Left ventricle myocardium inferior (tissue), 1 donor: ENCODE measurements around the gene GMPPB. TPM values are rescaled to one million over a fixed set of nuclear protein-coding genes. Genes with fewer than 3 reads are reported as not detected.

Experiments
- DNase-seq: peaks from one replicate; pipeline ENCODE4 v3.0.0-alpha.2; 2020
- H3K27ac ChIP-seq: fragments of 200-600 bp; replicated peaks from 2 replicates; pipeline ENCODE4 v1.8.0; 2021
- H3K27me3 ChIP-seq: fragments of 200-600 bp; 2 replicates; pipeline ENCODE4 v1.8.0; 2021; ENCODE audit warnings: low read depth
- H3K36me3 ChIP-seq: fragments of 200-600 bp; 2 replicates; pipeline ENCODE4 v1.8.0; 2021
- H3K4me1 ChIP-seq: fragments of 200-600 bp; 2 replicates; pipeline ENCODE4 v1.8.0; 2021
- H3K4me3 ChIP-seq: fragments of 200-600 bp; 2 replicates; pipeline ENCODE4 v1.8.0; 2021; ENCODE audit warnings: mild to moderate bottlenecking, moderate library complexity
- H3K9me3 ChIP-seq: fragments of 200-600 bp; replicated peaks from 2 replicates; pipeline ENCODE4 v1.8.0; 2021
- CTCF ChIP-seq: fragments of 200-600 bp; IDR thresholded peaks from 2 replicates; pipeline ENCODE4 v1.8.0; 2021; ENCODE audit warnings: antibody characterized with exemption, mild to moderate bottlenecking, borderline replicate concordance
- intact Hi-C: fragments of 100-400 bp; cut with micrococcal nuclease; formaldehyde crosslinking; loops from one replicate; pipeline ENCODE4 v1.11.0; 2022
- total RNA-seq: library from RNA; stranded (reverse); fragmentation: NEBNext Ultra II Directional; extraction: Animal tissue kit (Norgen Biotek cat#: 25700); gene quantifications from one replicate; pipeline ENCODE4 v1.2.1, GENCODE V29; 2021
- donor health status: DM: no; HTN: yes; CAD: no; lungs with severe emphysema.

The GMPPB gene
- total RNA-seq, 1 donor from 2014 or later = 15.1 TPM

DNA sequence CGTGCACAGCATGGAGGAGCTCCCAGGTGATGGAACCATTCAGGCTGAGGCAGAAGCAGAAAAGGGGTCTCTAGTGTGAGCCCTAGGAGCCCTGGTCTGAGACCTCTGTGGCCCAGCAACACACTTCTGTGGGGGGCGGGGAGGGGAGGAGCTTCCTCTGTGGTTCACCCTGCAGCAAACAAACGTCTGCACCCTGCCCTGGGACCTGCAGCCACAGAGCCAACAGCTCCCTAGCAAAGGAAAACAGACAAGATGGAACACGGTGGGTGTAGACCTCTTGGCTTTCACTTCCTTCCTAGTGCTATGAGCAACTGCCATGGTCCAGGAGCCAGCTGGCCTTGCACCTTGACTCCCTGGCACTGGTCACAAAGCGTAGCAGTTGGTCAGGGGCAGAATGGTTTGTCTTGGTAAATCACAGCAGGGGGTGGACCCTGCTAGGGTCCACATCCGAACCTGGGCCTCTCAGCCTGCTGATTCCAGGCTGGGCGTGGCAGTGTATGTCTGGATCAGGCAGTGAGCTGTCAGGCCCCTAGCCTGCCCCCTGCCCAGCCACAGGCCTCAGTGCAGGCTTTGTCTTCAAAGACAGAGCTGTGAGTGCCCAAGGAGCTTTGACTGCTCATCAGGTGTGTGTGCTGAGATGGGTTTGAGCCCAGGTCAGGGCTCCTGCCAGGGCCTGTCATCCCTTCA is 11.0 kb downstream of the GMPPB start:
- intact Hi-C loops = no loop called here
- Histone ChIP-seq H3K27ac (no peak overlapping the region), H3K4me3 (no peak overlapping the region), H3K4me1 (no peaks in the 10 kb centered on the region), H3K27me3 (no peaks in the 10 kb centered on the region), H3K9me3 (no peaks in the 10 kb centered on the region), H3K36me3 (peaks cover 31% of the 10 kb centered on the region)
- TF ChIP-seq CTCF = no peak
- no peak for DNase-seq

GRCh38 chr3:49712166-49712565 is 11.6 kb downstream of the GMPPB start:
- no peaks in the 10 kb centered on the region for H3K9me3 ChIP-seq
- intact Hi-C loops = no loop called here
- no peaks in the 10 kb centered on the region for H3K27me3 ChIP-seq
- no peak for TF ChIP-seq CTCF
- no peak overlapping the region for H3K4me3 ChIP-seq
- H3K36me3 ChIP-seq = peaks cover 31% of the 10 kb centered on the region
- H3K27ac ChIP-seq = no peak overlapping the region
- no peak for DNase-seq
- H3K4me1 ChIP-seq = no peaks in the 10 kb centered on the region

GRCh38 chr3:49711489-49711888 is 12.3 kb downstream of the GMPPB start:
- TF ChIP-seq CTCF = no peak
- no peaks in the 10 kb centered on the region for H3K9me3 ChIP-seq
- H3K4me1 ChIP-seq = no peaks in the 10 kb centered on the region
- intact Hi-C loops = no loop called here
- H3K4me3 ChIP-seq = no peak overlapping the region
- no peaks in the 10 kb centered on the region for H3K27me3 ChIP-seq
- H3K27ac ChIP-seq = no peak overlapping the region
- peaks cover 32% of the 10 kb centered on the region for H3K36me3 ChIP-seq
- DNase-seq = no peak

DNA sequence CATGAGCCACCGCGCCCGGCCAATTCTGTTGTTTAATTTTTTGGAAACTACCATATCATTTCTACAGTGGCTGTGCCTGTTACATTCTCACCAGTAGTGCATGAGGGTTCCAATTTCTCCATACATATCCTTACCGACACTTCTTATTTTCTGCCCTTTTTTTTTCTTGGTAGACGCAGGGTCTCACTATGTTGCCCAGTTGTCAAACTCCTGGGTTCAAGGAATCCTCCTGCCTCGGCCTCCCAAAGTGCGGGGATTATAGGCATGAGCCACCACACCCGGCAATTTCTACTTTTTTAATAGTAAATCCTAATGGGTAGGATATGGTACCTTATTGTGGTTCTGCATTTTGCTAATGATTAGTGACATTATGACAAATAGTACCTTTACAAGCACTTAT is 13.9 kb downstream of the GMPPB start:
- intact Hi-C loops = no loop called here
- no peak for DNase-seq
- no peak for TF ChIP-seq CTCF

DNA sequence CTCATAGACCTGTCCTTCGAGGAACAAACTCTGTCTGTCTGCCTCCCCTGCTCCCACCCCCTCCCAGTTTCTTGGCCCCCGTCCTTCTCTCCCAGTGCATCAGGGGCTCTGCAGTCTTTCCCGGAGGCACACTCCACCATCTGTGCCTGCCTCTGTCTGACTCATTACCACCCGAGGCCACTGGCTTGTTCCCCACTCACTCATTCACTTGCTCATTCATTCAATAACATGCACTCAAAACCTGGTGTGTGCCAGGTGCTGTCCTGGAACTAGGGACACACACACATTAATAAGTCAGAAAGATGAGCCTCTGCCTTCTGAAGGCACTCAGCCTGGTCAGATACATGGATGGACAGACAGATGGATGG is 16.7 kb downstream of the GMPPB start:
- intact Hi-C loops = no loop called here
- no peak for DNase-seq
- H3K9me3 ChIP-seq = no peaks in the 10 kb centered on the region

More for the DNA sequence above, 13.9 kb downstream of the GMPPB start:
- Histone ChIP-seq H3K4me3 (no peak overlapping the region), H3K27ac (no peak overlapping the region), H3K4me1 (no peaks in the 10 kb centered on the region), H3K36me3 (peaks cover 32% of the 10 kb centered on the region), H3K27me3 (no peaks in the 10 kb centered on the region), H3K9me3 (no peaks in the 10 kb centered on the region)

More for the DNA sequence above, 16.7 kb downstream of the GMPPB start:
- TF ChIP-seq CTCF = no peak
- peaks cover 38% of the 10 kb centered on the region for H3K36me3 ChIP-seq
- H3K4me1 ChIP-seq = peaks cover 7% of the 10 kb centered on the region
- no peak overlapping the region for H3K27ac ChIP-seq
- no peaks in the 10 kb centered on the region for H3K27me3 ChIP-seq
- no peak overlapping the region for H3K4me3 ChIP-seq
